NCI-H2081 treated with DMSO at 0.1 percent for 48 hours (cell line): Measurements from ENCODE around the gene DNPH1.

Experiments used
- DNase-seq: peaks from one replicate; lab custom pipeline; 2025; lab: John Stamatoyannopoulos, UW

DNPH1 gene, protein sequence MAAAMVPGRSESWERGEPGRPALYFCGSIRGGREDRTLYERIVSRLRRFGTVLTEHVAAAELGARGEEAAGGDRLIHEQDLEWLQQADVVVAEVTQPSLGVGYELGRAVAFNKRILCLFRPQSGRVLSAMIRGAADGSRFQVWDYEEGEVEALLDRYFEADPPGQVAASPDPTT

DNA sequence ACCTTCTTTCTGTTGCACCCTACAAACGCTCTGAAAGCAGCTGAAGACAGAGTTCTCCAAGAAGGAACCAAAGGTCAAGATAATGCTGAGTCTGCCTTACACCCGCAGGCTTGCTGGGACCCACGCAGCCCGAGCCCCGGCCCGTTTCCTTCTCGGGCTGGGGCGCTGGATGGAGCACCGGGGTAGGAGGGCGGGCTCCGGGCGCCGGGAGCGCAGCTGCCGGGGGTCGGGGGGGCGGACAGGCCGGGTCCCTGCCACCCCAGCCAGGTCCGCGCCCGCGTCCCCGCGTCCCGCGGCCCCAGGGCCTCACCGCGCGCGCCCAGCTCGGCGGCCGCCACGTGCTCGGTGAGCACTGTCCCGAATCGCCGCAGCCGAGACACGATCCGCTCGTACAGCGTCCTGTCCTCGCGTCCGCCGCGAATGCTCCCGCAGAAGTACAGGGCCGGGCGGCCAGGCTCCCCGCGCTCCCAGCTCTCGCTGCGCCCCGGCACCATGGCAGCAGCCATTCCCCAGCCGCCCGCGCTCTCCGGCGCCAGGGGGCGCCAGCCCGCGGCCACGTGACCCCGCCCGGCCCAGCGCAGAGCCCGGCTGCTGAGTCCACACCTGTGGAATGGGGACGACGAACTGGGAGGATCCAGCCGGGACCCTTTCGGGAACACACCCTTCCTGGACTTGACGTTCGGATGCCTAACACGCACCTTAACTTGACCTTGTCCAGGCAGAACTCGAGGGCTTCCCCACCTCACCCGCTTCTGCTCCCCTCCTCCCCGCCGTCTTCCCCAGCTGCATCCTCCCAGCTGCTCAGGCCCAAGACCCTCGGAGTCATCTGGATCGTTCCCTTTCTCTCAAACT lies at the start of gene DNPH1:
Gene DNPH1, minus strand, starts transcription at position 531 of the 852 bp plus-strand sequence. Its CDS starts 25 bp downstream, at position 506.
- no peak for DNase-seq

DNA sequence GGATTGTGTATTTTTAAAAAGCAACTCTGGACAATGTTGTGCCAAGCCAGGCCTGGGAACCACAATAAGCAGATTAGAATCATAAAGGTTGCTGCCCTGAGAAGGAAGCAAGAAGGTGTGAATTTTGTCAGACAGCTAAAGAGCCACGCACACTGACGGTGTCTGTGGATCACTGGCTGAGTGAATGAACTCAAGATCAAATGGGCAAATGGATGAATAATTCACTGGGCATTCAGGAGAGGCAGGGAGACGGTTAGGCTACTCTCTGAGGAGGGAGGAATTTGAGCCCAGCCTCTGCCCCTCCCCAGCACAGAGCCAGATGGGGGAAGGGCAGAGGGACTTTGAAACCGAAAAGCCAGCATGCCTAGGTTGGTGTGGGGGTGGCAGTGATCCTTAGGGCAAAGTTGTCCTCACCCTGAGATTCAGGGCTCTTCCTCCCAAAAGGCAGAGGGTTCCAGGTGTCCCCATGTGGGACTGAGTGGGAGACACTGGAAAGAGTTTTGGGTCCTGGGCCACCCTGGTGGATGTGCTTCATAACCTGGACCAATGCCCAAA lies 49.3 kb upstream of the DNPH1 start:
- DNase-seq = no peak

DNA sequence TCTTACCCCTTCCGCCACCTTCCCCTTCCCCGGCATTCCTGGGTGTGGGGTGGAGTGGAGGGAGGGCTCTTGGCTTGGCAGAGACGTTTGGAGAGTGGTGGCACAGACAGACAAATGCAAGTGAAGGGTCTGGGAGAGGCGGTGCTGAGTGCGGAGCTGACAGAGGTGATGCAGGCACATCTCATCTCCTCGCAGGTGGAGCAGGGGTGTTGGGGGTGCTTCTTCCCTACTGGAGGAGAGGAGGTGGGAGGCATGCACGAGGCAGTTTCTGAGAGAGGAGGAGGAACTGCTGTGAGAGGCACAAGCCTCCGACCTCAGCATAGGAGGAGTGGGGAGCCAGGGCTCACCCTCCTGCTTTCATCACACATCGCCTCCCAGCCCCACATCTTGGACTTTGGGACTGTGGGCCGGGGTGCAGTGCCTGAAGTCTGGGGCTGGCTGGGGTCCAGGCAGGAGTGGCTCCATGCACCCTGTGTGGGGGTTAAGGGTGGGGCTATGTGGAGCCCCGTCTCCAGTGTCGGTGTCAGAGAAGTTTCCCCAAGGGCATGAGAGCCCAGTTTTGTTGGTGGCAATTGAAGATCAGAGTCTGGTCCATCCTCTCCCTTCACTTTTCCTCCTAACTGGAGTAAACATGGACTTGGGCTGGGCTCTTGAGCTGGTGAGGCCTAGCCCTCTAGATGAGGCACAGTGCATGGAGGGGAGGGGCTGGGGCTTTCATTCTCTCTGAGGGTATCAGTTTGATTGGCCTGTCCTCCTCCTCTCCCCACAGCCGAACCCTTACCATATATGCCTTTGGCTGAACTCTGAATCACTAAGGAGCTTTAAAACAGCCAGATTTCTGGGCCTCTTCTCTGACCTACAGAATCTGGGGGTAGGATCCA lies 48.6 kb upstream of the DNPH1 start:
- no peak for DNase-seq

DNA sequence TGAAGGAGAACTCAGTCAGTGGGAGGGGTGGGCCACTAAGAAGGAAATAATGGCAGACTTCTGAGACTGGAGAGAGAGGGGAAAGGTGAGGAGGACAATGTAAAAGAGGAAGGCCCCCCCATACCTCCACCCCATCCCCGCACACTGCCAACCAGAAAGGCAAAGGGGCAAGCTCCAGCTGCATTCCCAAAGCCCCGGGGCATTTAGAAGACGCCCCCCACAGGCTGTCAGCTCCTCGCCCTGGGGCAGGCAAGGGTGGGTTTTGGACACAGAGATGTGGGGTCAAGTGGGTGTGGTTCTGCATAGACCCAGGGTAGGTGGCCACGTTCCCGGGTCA lies 48.0 kb upstream of the DNPH1 start:
- no peak for DNase-seq

DNA sequence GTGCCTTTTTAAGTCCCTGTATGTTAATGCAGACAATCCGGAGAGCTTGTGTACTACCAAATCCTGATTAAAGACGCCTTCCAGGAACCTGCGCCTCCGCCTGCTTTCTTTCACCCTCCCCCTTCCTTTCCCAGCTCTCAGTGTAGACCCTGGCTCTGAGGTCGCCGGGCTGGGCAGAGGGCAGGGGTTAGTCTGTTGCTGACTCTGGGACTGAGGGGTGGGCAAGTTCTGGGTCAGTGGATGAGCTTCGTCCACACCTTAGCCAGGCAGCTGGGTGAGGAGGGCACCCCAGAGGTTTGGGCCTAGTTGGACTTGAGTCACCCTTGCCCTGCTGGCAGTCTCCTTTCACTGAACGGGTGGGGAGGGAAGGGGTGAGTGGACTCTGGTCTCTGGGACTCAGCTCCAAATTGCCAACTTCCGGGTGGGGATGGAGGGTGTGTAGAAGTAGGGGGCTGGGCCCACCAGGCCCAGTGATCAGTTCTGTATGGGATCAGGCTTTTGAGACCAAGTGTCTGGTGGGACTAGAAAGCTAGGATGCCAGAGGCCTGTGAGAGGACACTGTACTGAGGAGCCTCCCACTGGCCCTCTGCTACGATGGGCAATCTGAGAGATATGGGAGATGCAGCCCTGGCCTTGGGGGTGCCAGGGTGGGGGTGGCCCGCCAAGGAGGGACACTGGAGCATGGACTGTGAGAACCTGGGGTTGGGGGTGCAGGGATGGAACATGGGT lies 47.5 kb upstream of the DNPH1 start:
- no peak for DNase-seq

DNA sequence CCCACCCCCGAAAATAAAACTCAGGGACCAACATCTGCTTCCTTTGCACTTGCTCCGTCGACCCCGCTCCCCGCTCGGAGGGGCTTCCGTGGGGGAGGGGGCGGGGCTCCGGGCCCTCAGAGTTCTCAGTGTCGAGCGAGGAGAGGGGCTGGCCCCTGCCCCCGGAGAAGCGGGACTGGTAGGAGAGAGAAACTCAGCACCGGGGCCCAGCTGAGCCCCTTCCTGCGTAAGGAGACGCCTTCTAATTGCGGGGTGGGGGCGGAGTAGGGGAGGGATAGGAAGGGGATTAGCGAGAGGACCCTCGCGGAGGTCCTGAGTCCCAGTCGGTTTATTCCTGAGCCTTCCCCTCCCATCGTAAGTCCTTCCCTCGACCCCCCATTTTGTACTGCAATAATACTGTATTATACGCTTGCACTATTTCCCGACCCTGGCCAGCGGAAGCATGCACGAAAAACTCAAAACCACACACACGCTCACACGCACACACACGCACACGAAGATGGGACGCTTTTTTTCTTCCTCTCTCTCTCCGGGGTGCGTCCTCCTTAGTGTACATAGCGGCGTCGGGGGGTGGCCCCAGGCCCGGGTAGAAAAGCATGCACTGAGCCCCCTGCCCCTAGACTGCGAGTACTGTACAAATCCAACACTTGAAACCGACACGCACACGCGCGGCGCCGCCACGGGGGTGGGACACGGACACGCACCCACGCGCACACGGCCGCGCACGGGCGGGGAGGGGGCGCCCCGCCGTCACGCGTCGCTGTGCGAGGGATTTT lies 46.7 kb upstream of the DNPH1 start:
- no peak for DNase-seq

DNA sequence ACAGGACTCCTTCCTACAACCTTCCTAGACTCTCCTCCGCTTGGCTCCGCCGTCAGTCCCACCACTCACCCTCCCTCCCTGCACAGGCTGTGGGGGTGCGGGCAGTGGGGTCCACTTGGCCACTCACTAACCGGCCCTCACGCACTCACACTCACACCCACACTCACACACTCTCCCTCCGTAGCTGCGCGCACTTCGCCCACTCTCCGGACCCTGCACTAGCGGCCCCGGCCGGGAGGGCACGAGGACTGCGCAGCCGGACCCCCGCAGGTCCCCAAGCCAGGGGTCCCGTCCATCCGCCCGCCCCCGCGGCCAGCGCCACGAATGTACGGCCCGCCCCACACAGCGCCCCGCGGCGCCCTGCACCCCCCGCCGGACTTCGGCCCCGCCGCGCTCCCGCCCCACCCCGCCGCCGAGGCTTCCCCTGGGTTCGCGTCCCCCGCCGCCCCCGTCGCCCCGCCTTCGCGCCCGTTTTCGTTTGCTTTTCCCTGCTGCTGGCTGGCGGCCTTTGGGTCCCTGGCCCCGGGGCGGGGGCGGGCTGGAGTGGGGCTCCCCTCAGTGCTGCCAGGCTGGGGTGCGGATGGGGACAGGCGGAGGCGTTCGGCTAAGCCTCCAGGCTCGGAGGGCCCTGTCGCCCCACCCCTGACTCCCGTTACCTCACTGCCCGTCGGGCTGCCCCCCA lies 45.8 kb upstream of the DNPH1 start:
- no peak for DNase-seq

DNA sequence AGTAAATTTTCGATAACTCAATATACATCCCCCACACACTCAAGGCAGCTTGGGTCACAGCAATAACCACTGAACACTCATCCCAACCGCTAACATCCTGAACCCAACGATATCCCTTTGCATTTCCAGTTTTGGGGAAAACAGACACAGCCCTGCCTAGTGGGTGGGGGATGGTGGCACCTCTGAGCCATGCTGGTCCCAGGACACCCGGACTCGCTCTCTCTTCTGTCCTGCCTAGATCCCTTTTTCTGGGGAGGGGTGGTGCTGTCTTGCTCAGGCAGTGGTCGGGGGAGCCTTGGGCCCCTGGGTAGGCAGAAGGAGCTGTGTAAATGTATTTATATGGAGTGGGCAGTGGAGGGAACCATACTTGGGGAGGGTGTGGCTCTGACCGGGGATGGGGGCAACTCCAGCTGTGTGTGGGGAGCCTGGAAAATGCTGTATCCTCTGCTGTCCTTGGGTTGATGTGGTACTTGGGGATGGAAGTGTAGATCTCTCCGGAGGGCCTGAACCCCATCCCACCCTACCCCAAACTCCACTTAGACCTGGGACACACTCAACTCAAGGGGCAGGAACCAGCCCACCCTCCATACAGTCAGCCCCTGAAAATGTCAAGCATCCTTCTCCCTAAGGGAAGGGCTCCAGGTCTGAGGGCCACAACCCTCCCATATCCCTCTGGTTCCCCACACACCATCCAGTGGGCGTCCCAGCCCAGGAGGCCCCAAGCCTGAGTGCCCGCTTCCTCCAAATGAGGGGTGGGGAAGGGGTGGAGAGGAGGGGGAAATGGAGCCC lies 45.0 kb upstream of the DNPH1 start:
- DNase-seq = no peak

DNA sequence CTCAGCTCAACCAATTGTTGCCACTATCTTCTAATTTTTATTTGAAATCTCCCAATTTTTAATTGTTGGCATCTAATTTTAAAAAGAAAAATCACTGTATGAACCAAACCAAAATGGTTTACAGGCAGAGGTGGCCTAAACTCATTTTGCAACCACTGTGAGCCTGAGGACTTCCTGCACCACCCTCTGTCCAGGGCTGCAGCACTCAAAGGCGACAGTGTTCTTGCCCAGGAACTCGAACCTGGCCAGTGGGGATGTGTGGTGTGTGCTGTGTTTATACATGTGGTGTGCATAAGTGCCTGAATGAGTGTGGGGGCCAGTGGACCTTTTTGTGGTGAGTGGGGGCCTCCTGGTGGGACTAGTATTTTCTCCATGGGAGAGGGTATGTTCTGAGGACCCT lies 44.4 kb upstream of the DNPH1 start:
- no peak for DNase-seq

DNA sequence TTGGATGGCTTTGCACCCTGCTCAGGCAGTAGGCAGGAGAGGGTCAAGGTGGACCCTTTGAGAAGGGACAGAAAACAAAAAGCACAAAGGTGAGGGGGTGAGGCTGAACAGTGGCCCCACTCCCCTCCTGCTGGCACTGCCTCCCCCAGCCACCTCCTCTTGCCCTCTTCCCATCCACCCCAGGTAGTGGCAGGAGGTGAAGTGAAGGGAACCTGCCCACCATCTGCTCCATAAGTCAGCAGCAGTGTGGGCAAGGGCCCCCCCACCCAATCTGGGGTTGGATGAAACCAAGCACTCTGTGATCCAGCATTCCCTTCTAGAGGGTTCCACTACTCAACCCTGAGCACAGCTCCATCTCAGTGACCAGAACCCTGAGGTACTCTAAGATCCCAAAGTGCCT lies 42.7 kb upstream of the DNPH1 start:
- no peak for DNase-seq

DNA sequence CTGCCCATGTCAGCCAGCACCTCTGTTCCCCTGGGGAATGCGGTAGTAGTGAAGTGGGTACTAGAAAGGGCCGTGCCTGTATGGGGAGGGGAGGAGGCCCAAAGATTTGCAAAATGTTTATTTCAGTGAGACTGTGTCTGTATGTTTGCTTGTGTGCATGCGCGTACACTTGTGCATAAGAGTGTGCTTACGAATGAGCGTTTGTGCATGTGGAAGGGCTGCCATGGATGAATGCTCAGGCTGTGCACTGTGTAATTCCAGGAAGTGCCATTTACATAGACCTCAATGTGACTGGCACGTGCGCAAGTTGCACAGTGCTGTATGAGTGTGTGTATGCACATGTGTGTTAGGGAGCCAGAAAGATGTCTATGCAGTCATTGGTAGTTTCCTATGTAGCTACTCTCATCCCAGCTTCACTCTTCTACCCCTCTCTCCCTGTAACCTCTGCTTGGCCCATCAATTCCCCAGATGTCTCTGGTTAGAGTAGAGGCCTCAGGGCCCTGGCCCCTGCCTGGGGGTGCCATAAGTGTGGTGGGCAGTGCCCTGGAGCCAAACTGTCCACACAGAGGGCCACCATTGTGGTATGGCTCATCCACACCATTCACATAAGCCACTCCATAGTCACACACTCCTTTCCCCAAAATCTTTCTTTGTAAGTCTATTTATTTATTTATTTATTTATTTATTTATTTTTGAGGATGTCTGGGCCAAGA lies 42.0 kb upstream of the DNPH1 start:
- DNase-seq = no peak

DNA sequence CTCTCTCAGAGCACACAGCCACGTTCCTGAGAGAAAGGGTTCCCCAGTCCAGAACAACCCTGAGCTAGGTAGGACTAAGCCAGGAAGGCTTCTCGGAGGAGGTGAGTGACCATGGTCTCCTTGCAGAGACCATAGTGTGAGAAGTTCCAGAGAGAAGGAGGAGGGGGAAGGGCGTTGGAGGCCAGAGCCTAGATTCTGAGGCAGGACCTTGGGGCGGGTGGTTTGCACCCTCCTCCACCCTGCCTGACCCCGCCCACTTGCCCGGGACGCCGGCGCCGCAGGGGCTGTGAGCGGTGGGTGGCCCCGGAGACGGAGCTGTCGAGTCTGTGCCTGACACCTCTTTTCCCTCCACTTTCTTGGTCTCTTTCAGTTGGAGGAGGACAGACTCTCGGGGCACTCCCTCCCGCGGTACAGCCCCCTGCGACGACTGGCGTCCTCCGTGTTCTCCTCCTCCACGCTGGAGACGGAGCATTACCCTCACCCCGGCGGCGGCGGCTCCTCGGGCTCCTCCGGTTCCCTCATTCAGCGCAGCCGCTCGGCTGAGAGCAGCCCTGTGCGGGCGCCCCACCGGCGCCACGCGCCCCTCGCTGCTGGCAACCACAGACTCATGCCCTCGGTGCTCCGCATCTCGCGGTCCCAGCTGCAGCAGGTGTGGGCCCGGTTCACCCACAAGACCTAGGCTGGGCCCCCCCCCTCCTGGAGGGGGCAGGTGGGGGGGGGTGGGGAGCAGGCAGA lies 40.2 kb upstream of the DNPH1 start:
- no peak for DNase-seq

DNA sequence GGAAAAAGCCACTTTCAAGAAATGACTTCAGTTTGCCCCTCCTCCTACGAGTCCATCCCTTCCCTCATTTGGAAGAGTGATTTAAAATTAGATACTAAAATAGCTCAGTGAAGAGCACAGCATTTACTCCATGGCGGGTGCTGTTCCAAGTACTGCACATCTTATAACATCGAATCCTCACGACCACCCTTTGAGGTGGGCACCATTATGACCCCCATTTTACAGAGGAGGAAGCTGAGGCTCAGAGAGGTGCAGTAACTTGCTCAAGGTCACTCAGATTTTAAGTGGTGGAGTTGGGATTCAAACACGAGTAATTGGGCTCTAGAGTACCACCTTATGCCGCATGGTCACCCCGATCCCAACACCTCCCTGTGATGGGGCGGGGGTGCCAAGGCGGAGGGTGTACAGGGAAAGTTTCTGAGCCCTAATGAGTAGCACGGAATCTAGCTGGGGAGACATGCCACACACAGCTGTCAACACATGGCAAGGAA lies 39.5 kb upstream of the DNPH1 start:
- DNase-seq = no peak

DNA sequence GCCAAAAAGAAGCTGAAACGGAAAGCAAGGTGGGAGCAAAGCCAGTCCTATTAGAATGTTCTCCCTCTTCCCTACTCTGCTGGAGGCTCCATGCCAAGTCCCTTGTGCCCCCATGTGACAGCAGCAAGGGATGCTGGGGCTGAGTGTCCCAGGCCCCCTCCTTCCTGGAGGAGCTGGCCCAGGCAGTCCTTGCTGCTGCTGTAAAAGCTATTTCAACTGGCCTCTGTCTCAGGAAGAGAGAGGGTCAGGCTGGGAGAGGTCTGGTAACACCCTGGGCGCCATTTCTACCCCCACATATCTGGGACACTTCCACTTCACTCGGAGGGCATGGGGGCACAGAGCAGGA lies 39.0 kb upstream of the DNPH1 start:
- DNase-seq = no peak

DNA sequence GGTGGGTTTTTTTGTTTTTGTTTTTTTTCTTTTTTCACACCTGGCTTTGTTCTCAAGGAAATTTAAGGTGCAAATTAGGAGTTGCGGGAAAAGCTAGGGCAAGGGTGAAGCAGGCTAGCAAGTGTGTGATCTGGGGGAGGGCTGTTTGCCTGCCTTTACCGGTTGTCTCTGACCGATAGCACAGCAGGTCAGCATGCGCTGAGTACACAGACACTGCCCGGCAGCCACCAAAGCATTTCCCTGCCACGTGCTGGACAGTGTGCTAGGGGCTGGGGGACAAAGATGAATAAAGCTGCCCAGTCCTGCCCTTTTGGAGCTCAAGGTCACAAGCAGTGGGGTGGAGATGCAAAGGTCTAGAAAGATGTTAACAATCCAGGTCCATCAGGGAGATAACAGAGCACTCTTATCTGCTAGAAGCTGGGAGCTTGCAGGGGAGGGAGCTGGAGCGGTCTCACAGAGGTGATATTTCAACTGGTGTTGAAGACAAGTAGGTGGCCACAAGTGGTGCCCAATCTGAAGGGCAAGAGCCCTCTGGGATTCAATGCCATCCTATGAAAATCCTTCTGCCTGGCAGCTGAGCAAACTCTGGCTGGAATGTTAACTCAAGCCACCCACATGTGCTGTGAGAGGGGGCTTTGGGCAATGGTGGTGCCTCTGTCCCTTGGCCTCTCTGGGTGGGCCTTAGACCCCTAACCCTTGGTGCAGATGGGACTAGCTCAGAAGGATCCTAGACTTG lies 38.5 kb upstream of the DNPH1 start:
- no peak for DNase-seq

DNA sequence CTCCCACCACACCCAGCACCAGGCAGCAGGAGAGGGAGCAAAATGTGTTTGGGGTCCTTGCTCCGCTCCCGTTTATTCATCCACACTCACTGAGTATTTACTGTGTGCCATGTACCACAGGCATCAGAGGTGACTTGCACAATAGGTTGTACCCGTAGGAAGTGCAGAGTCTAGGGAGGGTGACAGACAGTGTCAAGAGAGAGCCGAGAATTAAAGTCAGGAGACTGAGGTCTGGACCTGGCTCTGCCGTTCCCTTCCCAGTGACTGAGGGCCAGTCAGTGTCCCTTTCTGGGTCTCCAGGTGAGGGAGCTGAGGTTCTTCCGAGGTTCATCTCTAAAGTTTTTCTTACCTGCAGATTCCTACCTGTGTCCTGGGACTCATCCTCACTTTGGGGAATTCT lies 36.3 kb upstream of the DNPH1 start:
- no peak for DNase-seq

DNA sequence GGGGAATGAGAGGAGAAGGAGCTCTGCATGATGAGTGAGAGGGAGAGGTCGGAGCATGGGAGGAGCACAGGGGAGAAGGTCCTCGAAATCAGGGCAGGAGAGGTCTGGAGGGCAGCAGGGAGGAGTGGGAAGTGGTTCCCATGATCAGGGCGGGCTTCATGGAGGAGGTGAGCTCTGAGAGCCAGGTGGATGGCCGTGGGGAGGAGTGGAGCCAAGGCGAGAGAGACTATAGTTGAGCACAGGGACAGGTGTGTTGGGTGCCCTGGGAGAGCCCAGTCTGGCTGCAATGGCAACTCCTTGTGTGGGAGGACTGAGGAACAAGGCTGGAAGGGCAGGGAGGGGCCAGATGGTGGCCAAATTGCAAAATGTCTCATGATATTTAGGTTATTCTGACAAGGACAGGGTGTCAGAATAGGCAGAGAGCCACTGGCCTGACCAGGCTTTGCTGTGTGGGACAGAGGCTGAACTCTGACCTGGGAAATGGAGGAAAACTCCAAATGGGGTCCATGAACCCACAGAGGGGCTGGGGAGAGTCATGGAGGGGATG lies 35.4 kb upstream of the DNPH1 start:
- DNase-seq = no peak
